Prostate gland (tissue), 2 donors: ENCODE results near the gene LDLRAD4. TPM values are rescaled to one million over a fixed set of nuclear protein-coding genes. Genes with fewer than 3 reads are reported as not detected.

ENCODE experiments used
- DNase-seq: peaks from one replicate; pipeline ENCODE4 v3.0.0-alpha.2; 2019; ENCODE audit warnings: low spot score
- H3K27ac ChIP-seq, 2 donors: fragments of 200-600 bp; sonication (generic); 2 replicates each; pipeline ENCODE4 v1.5.1; 2017 to 2019
- H3K27me3 ChIP-seq: fragments of 200-600 bp; sonication (generic); replicated peaks from 2 replicates; pipeline ENCODE4 v1.5.1; 2019; ENCODE audit not compliant: insufficient read depth
- H3K36me3 ChIP-seq, 2 donors: fragments of 200-600 bp; sonication (generic); 1 replicate in 1 of 2; 2 replicates in 1 of 2; pipeline versions ENCODE4 v1.5.1 to v1.8.1; 2017 to 2019
- H3K4me1 ChIP-seq: fragments of 200-600 bp; sonication (generic); replicated peaks from 2 replicates; pipeline ENCODE4 v1.5.1; 2019
- H3K4me3 ChIP-seq, 2 donors: fragments of 200-600 bp; sonication (generic); 2 replicates each; pipeline ENCODE4 v1.5.1; 2017 to 2019
- H3K9me3 ChIP-seq: fragments of 200-600 bp; sonication (generic); 2 replicates; pipeline ENCODE4 v1.5.1; 2017
- POLR2A ChIP-seq: fragments of 450-650 bp; IDR thresholded peaks from one replicate; pipeline ENCODE4 v1.6.1; 2016; ENCODE audit warnings: antibody characterized with exemption, mild to moderate bottlenecking
- POLR2AphosphoS5 ChIP-seq: sonication (generic); formaldehyde crosslinking; IDR thresholded peaks from one replicate; pipeline ENCODE4 v1.6.1; 2017; ENCODE audit warnings: antibody characterized with exemption
- WGBS: methylation state at CpG from one replicate; pipeline ENCODE4 v1.1.5; 2018; 5-methylcytosine and 5-hydroxymethylcytosine counted together
- intact Hi-C: fragments of 100-400 bp; cut with DNase I; formaldehyde crosslinking; loops from one replicate; pipeline ENCODE4 v1.14.2; 2022
- total RNA-seq, 2 donors: library from RNA; depleted of rRNA; stranded (reverse); fragments of >200 nt; gene quantifications; one replicate each; pipeline ENCODE4 v1.1.0, GENCODE V29; 2016
- TF ChIP-seq, protein P1 (sequence below), 4 experiments: fragments of 200-600 bp in 2 of 4; fragments of 450-650 bp in 2 of 4; sonication (generic) in 2 of 4; IDR thresholded peaks; 1 replicate in 3 of 4; 2 replicates in 1 of 4; pipeline ENCODE4 v1.5.1; 2016 to 2019; ENCODE audit warnings: antibody characterized with exemption in 4 of 4, mild to moderate bottlenecking in 2 of 4, moderate library complexity in 2 of 4

Gene LDLRAD4
- total RNA-seq, 2 donors from 2014 or later: 59.9 to 107 TPM

DNA sequence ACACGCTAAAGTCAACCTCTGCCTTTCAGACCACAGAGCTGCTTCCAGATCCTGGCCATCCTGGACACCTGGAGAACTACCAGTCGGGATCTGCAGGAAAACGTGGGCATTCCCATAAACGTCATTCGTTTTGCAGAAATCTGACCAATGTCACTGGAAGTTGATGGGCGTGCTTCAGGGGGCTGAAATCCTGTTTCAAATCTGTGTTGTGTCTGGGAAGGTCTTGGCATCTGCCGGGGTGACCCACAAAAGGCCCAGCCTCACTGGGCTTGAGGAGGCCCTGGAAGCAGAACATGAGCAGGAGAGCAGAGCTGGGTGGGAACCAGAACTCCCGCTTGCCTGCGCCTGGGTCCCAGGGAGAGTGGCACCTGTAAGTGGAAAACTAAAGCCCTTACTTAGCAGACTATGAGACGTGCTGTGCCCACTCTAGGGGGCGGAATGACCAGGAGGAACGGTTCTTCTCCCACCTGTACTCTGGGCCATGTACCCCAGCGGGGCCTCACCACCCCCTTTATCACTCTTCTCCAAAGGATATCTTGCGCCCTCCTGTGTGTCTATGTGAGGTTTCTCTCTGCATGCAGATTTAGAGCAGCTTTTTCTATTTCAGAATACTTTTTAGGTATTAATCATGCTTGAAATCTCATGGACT is 306.9 kb downstream of the LDLRAD4 start:
- Histone ChIP-seq H3K27ac (no peak overlapping the region), H3K36me3 (no peaks in the 10 kb centered on the region), H3K9me3 (no peaks in the 10 kb centered on the region), H3K4me3 (no peak overlapping the region), H3K27me3 (no peaks in the 10 kb centered on the region), H3K4me1 (no peaks in the 10 kb centered on the region)
- WGBS: 89% methylated on average over 14 of the region's 14 CpGs
- intact Hi-C loops: loop anchor here (10.0 kb wide), 1 partner anchor 251 kb away; no protein-coding TSS in a partner anchor
- no peak for DNase-seq
- TF ChIP-seq POLR2AphosphoS5 (no peak), POLR2A (no peak)
- TF ChIP-seq, protein P1, sequence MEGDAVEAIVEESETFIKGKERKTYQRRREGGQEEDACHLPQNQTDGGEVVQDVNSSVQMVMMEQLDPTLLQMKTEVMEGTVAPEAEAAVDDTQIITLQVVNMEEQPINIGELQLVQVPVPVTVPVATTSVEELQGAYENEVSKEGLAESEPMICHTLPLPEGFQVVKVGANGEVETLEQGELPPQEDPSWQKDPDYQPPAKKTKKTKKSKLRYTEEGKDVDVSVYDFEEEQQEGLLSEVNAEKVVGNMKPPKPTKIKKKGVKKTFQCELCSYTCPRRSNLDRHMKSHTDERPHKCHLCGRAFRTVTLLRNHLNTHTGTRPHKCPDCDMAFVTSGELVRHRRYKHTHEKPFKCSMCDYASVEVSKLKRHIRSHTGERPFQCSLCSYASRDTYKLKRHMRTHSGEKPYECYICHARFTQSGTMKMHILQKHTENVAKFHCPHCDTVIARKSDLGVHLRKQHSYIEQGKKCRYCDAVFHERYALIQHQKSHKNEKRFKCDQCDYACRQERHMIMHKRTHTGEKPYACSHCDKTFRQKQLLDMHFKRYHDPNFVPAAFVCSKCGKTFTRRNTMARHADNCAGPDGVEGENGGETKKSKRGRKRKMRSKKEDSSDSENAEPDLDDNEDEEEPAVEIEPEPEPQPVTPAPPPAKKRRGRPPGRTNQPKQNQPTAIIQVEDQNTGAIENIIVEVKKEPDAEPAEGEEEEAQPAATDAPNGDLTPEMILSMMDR (IDR thresholded peaks at IDR 0.05): no peak

DNA sequence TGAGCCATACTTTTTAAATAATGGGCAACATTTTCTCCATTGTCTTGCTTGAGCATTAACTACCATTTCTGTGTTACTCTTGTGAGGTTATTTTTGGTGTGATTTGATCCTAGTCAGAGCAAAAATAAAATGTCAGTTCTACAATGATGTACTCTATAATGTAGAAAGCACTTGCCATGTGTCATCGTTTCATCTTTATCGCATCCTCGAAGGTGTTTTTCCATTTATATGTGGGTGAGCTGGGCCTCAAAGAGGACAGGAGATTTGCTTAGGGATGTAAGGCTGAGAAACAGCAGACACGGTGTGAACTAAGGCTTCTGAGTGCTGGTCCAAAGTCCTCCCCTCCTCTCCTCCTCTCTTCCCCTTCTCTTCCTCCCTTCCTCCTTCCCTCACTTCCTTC is 308.0 kb downstream of the LDLRAD4 start:
- no peaks in the 10 kb centered on the region for H3K36me3 ChIP-seq
- H3K27me3 ChIP-seq: no peaks in the 10 kb centered on the region
- no peak overlapping the region for H3K27ac ChIP-seq
- no peaks in the 10 kb centered on the region for H3K9me3 ChIP-seq
- DNase-seq: no peak
- intact Hi-C loops: loop anchor here (10.0 kb wide), 1 partner anchor 252 kb away; no protein-coding TSS in a partner anchor
- no peak overlapping the region for H3K4me3 ChIP-seq
- TF ChIP-seq, protein P1 (IDR thresholded peaks at IDR 0.05): no peak
- TF ChIP-seq POLR2AphosphoS5 (no peak), POLR2A (no peak)
- H3K4me1 ChIP-seq: no peaks in the 10 kb centered on the region
- 76% methylated on average over 4 of the region's 4 CpGs for WGBS

DNA sequence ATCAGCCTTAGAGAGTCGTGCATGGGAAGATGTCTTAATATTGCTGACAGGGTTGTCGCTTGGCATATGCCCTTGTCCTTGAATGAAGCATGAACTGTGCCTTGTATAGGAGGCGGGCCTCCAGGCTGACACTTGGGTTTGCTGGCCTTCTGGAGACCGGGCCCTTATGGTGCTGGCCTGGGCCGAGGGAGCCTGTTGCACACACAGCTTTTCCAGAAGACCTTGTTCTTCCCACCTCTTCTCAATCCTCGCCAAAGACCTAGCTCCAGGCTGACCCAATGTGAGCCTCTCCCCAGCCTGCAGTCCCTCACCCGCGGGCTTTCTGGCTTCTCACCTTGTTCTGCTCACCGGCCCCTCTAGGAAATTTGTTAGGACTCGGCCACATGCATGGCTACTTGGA is 308.7 kb downstream of the LDLRAD4 start:
- 97% methylated on average over 10 of the region's 10 CpGs for WGBS
- intact Hi-C loops: loop anchor here (10.0 kb wide), 1 partner anchor 252 kb away; no protein-coding TSS in a partner anchor
- no peaks in the 10 kb centered on the region for H3K9me3 ChIP-seq

DNA sequence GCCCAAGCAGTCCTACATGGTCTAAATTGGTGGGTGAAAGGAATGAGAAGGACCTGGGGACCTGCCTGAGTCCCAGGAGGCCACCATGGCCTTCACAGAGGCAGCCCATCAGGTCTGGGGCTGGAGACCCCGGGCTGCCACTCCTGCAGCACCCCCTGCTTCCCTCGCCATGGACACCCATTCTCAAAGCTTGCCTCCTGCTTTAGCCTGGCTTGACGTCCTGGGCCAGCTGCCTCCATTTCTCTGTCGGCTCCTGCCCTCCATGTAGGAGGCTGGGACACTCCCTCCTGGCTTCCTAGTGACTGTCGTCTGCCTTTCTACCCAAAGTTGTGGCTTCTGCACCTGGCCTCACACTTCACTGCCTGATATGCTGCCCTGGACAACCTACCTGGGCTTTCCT is 309.2 kb downstream of the LDLRAD4 start:
- Histone ChIP-seq H3K9me3 (no peaks in the 10 kb centered on the region), H3K4me3 (no peak overlapping the region), H3K27me3 (no peaks in the 10 kb centered on the region), H3K4me1 (no peaks in the 10 kb centered on the region), H3K27ac (no peak overlapping the region), H3K36me3 (no peaks in the 10 kb centered on the region)
- no peak for DNase-seq
- WGBS: 94% methylated on average over 5 of the region's 5 CpGs
- intact Hi-C loops: loop anchor here (10.0 kb wide), 1 partner anchor 253 kb away; no protein-coding TSS in a partner anchor
- TF ChIP-seq, protein P1 (IDR thresholded peaks at IDR 0.05): no peak

More for the DNA sequence above, 308.7 kb downstream of the LDLRAD4 start:
- Histone ChIP-seq H3K27me3 (no peaks in the 10 kb centered on the region), H3K4me3 (no peak overlapping the region), H3K4me1 (no peaks in the 10 kb centered on the region), H3K36me3 (no peaks in the 10 kb centered on the region), H3K27ac (no peak overlapping the region)
- TF ChIP-seq POLR2AphosphoS5 (no peak), POLR2A (no peak)
- TF ChIP-seq, protein P1 (IDR thresholded peaks at IDR 0.05): no peak
- no peak for DNase-seq

DNA sequence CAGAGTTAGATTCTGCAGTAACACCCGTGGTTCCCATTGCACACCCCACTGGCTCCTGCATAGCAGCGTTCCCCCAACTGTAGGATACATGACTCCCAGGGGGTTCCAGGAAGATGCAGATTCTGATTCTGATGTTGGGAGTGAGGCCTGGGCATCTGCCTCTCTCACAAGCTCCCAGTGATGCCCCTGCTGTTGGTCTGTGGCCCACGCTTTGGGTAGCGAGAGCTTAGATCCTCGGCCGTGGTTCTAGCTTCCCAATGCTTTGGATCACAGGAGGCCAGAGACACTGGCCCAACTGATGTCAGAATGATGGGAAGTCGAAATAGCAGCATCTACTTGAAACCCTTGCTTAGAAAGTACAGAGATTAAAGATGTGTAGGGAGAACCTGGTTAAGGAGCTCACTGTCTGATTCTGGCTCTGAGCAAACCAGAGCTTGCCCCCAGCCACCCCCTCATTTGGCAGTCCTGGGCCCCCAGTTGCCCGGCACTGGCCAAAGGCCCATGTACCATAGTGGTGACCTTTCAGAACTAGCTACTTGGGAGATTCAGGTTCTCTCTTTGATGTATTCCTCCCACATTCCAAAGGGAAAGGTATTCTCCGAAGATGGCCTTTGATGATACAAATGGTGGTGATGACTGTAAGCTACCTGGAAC is 310.3 kb downstream of the LDLRAD4 start:
- DNase-seq: no peak
- TF ChIP-seq, protein P1 (IDR thresholded peaks at IDR 0.05): no peak
- no peak for TF ChIP-seq POLR2AphosphoS5
- TF ChIP-seq POLR2A: no peak
- Histone ChIP-seq H3K4me3 (no peak overlapping the region), H3K4me1 (no peaks in the 10 kb centered on the region), H3K9me3 (no peaks in the 10 kb centered on the region), H3K36me3 (no peaks in the 10 kb centered on the region), H3K27ac (no peak overlapping the region), H3K27me3 (no peaks in the 10 kb centered on the region)
- intact Hi-C loops: loop anchor here (10.0 kb wide), 1 partner anchor 254 kb away; no protein-coding TSS in a partner anchor
- 97% methylated on average over 9 of the region's 9 CpGs for WGBS
